Measurements from ENCODE around the gene GALNT2.

GALNT2 gene

GRCh38 chr1:230205719-230206198, 138.7 kb downstream of the GALNT2 start:
- Histone ChIP-seq H3K4me3 (ENCODE audit: low read length, poor library complexity, severe bottlenecking) (no peak overlapping the region), H2AFZ (ENCODE audit: low read length) (no peak overlapping the region), H3K27me3 (ENCODE audit: insufficient read depth, low read length, poor library complexity, severe bottlenecking) (no peaks in the 10 kb centered on the region), H3K4me2 (ENCODE audit: low read depth, low read length, poor library complexity, severe bottlenecking) (no peak overlapping the region), H3K4me1 (ENCODE audit: insufficient read depth, low read length, poor library complexity, severe bottlenecking) (peaks cover 67% of the 10 kb centered on the region), H3K79me2 (ENCODE audit: insufficient read depth, low read length) (peaks cover 97% of the 10 kb centered on the region), H3F3A (ENCODE audit: low read depth) (no peaks in the 10 kb centered on the region), H3K9ac (ENCODE audit: low read depth, low read length, poor library complexity, severe bottlenecking) (no peak overlapping the region), H3K36me3 (ENCODE audit: insufficient read depth, low read length) (peaks cover 88% of the 10 kb centered on the region), H4K20me1 (ENCODE audit: insufficient read depth, low read length, poor library complexity, severe bottlenecking) (no peaks in the 10 kb centered on the region), H3K9me2 (replicated peaks; ENCODE audit: low read depth, low read length) (no peaks in the 10 kb centered on the region), H3K9me3 (ENCODE audit: insufficient read depth, low read depth, low read length) (no peaks in the 10 kb centered on the region)
- TF ChIP-seq CTCF (conservative IDR thresholded peaks at IDR 0.05; ENCODE audit: low read length) (no peak), EZH2phosphoT487 (IDR thresholded peaks at IDR 0.05; ENCODE audit: borderline replicate concordance) (no peak)

- Histone ChIP-seq H4K20me1 (ENCODE audit: insufficient read depth, low read length, poor library complexity, severe bottlenecking) (no peaks in the 10 kb centered on the region), H3K4me2 (ENCODE audit: low read depth, low read length, poor library complexity, severe bottlenecking) (no peak overlapping the region), H3K79me2 (ENCODE audit: insufficient read depth, low read length) (peaks cover 97% of the 10 kb centered on the region), H3K4me1 (ENCODE audit: insufficient read depth, low read length, poor library complexity, severe bottlenecking) (peaks cover 64% of the 10 kb centered on the region), H3F3A (ENCODE audit: low read depth) (no peaks in the 10 kb centered on the region), H3K4me3 (ENCODE audit: low read length, poor library complexity, severe bottlenecking) (no peak overlapping the region), H3K9me2 (replicated peaks; ENCODE audit: low read depth, low read length) (no peaks in the 10 kb centered on the region), H3K27me3 (ENCODE audit: insufficient read depth, low read length, poor library complexity, severe bottlenecking) (no peaks in the 10 kb centered on the region), H2AFZ (ENCODE audit: low read length) (no peak overlapping the region), H3K36me3 (ENCODE audit: insufficient read depth, low read length) (peaks cover 88% of the 10 kb centered on the region), H3K9me3 (ENCODE audit: insufficient read depth, low read depth, low read length) (no peaks in the 10 kb centered on the region), H3K9ac (ENCODE audit: low read depth, low read length, poor library complexity, severe bottlenecking) (no peak overlapping the region)
- no peak for TF ChIP-seq EZH2phosphoT487 (IDR thresholded peaks at IDR 0.05; ENCODE audit: borderline replicate concordance)
- no peak for TF ChIP-seq CTCF (conservative IDR thresholded peaks at IDR 0.05; ENCODE audit: low read length)
Measured at GRCh38 chr1:230206207-230206606, 139.2 kb downstream of the GALNT2 start.

GRCh38 chr1:230206976-230207375, 139.9 kb downstream of the GALNT2 start:
- Histone ChIP-seq H3K9me2 (replicated peaks; ENCODE audit: low read depth, low read length) (no peaks in the 10 kb centered on the region), H3F3A (ENCODE audit: low read depth) (no peaks in the 10 kb centered on the region), H3K4me1 (ENCODE audit: insufficient read depth, low read length, poor library complexity, severe bottlenecking) (peaks cover 63% of the 10 kb centered on the region), H4K20me1 (ENCODE audit: insufficient read depth, low read length, poor library complexity, severe bottlenecking) (no peaks in the 10 kb centered on the region), H2AFZ (ENCODE audit: low read length) (no peak overlapping the region), H3K27me3 (ENCODE audit: insufficient read depth, low read length, poor library complexity, severe bottlenecking) (no peaks in the 10 kb centered on the region), H3K79me2 (ENCODE audit: insufficient read depth, low read length) (peaks cover 97% of the 10 kb centered on the region), H3K4me3 (ENCODE audit: low read length, poor library complexity, severe bottlenecking) (no peak overlapping the region), H3K9me3 (ENCODE audit: insufficient read depth, low read depth, low read length) (no peaks in the 10 kb centered on the region), H3K36me3 (ENCODE audit: insufficient read depth, low read length) (peaks cover 92% of the 10 kb centered on the region), H3K9ac (ENCODE audit: low read depth, low read length, poor library complexity, severe bottlenecking) (no peak overlapping the region), H3K4me2 (ENCODE audit: low read depth, low read length, poor library complexity, severe bottlenecking) (no peak overlapping the region)
- TF ChIP-seq EZH2phosphoT487 (IDR thresholded peaks at IDR 0.05; ENCODE audit: borderline replicate concordance): no peak
- no peak for TF ChIP-seq CTCF (conservative IDR thresholded peaks at IDR 0.05; ENCODE audit: low read length)
